WTC11 (cell line): ENCODE data around the gene PSAT1. TPM values are rescaled to one million over a fixed set of nuclear protein-coding genes. Genes with fewer than 3 reads are reported as not detected.
A peak's percentile ranks its signal among the peaks of the same experiment; 100 is the strongest.

Experiments
- ATAC-seq: fragments of 200-7000 bp; cut with Tn5 transposase; 2 replicates; pipeline ENCODE4 v1.10.0; 2021; ENCODE audit warnings: mild to moderate bottlenecking, moderate library complexity
- CTCF ChIA-PET: fragments of 300-600 bp; sonication (Branson Sonifier 250); formaldehyde crosslinking; loops from one replicate; lab custom pipeline; 2021; ENCODE audit warnings: antibody characterized with exemption; lab: Charles Lee
- POLR2A ChIA-PET: fragments of 350-600 bp; sonication (Branson Sonifier 250); formaldehyde crosslinking; loops from one replicate; lab custom pipeline; 2021; ENCODE audit warnings: antibody characterized with exemption; lab: Charles Lee
- DNase-seq: peaks from one replicate; pipeline ENCODE4 v3.0.0; 2021; ENCODE audit warnings: low spot score
- H3K27ac Mint-ChIP-seq: 2 replicates; pipeline ENCODE4 v1.8.0; 2021; ENCODE audit warnings: mixed read lengths
- H3K27me3 Mint-ChIP-seq: 2 replicates; pipeline ENCODE4 v1.8.0; 2021; ENCODE audit warnings: low read depth, mild to moderate bottlenecking, moderate library complexity, mixed read lengths
- H3K36me3 Mint-ChIP-seq: 2 replicates; pipeline ENCODE4 v1.8.0; 2021; ENCODE audit warnings: mixed read lengths
- H3K4me1 Mint-ChIP-seq: 2 replicates; pipeline ENCODE4 v1.8.0; 2022; ENCODE audit warnings: mixed read lengths
- H3K4me3 Mint-ChIP-seq: 2 replicates; pipeline ENCODE4 v1.8.0; 2021; ENCODE audit warnings: mild to moderate bottlenecking, moderate library complexity, mixed read lengths
- H3K9me3 Mint-ChIP-seq: 2 replicates; pipeline ENCODE4 v1.8.0; 2021; ENCODE audit warnings: mixed read lengths
- ATF1 ChIP-seq: sonication (generic); formaldehyde crosslinking; IDR thresholded peaks from 2 replicates; pipeline ENCODE4 v1.8.1; 2023; ENCODE audit warnings: mild to moderate bottlenecking, moderate library complexity, missing genetic modification reagents
- CDX4 ChIP-seq: fragments of 250-450 bp; sonication (Bioruptor Pico); IDR thresholded peaks from 2 replicates; pipeline ENCODE4 v1.9.0; 2021; ENCODE audit warnings: moderate library complexity, mild to moderate bottlenecking, inconsistent platforms, borderline replicate concordance
- CREB1 ChIP-seq: sonication (generic); formaldehyde crosslinking; IDR thresholded peaks from 2 replicates; pipeline ENCODE4 v1.8.0; 2023; ENCODE audit warnings: mild to moderate bottlenecking, missing genetic modification reagents
- ERG ChIP-seq: fragments of 250-450 bp; sonication (Bioruptor Pico); IDR thresholded peaks from 2 replicates; pipeline ENCODE4 v1.8.0; 2021; ENCODE audit warnings: mild to moderate bottlenecking
- GABPB1 ChIP-seq: sonication (generic); formaldehyde crosslinking; IDR thresholded peaks from 2 replicates; pipeline ENCODE4 v1.8.1; 2023; ENCODE audit warnings: mild to moderate bottlenecking, missing genetic modification reagents
- NR3C1 ChIP-seq: sonication (generic); formaldehyde crosslinking; conservative IDR thresholded peaks from 2 replicates; pipeline ENCODE4 v1.8.1; 2023; ENCODE audit warnings: low read depth, mild to moderate bottlenecking, missing genetic modification reagents
- TCF7 ChIP-seq: sonication (generic); formaldehyde crosslinking; IDR thresholded peaks from 2 replicates; pipeline ENCODE4 v1.8.0; 2022; ENCODE audit warnings: mild to moderate bottlenecking, low read depth, missing genetic modification reagents, moderate library complexity
- ZNF263 ChIP-seq: sonication (generic); formaldehyde crosslinking; IDR thresholded peaks from 2 replicates; pipeline ENCODE4 v1.8.1; 2022; ENCODE audit warnings: low read depth, mild to moderate bottlenecking, moderate library complexity, missing genetic modification reagents
- total RNA-seq: library from RNA; stranded (reverse); gene quantifications from 3 replicates; pipeline ENCODE4 v1.2.3, GENCODE V29; 2021
- TF ChIP-seq, protein P1 (sequence below): sonication (generic); formaldehyde crosslinking; IDR thresholded peaks from 2 replicates; pipeline ENCODE4 v1.8.1; 2022; ENCODE audit warnings: mild to moderate bottlenecking, missing genetic modification reagents, moderate library complexity, borderline replicate concordance
- TF ChIP-seq, protein P2 (sequence below): sonication (generic); formaldehyde crosslinking; IDR thresholded peaks from 2 replicates; pipeline ENCODE4 v1.8.0; 2022; ENCODE audit warnings: mild to moderate bottlenecking, missing genetic modification reagents
- TF ChIP-seq, protein P3 (sequence below): sonication (generic); formaldehyde crosslinking; IDR thresholded peaks from 2 replicates; pipeline ENCODE4 v1.8.1; 2023; ENCODE audit warnings: mild to moderate bottlenecking, missing genetic modification reagents
- TF ChIP-seq, protein P4 (sequence below): fragments of 200-600 bp; IDR thresholded peaks from 2 replicates; pipeline ENCODE4 v1.8.0; 2022; ENCODE audit warnings: antibody characterized with exemption
- TF ChIP-seq, protein P5 (sequence below): fragments of 250-450 bp; sonication (Bioruptor Pico); conservative IDR thresholded peaks from 2 replicates; pipeline ENCODE4 v1.9.0; 2021; ENCODE audit warnings: mild to moderate bottlenecking

PSAT1 gene
- total RNA-seq, 1 experiment from 2014 or later, result 240 TPM

DNA sequence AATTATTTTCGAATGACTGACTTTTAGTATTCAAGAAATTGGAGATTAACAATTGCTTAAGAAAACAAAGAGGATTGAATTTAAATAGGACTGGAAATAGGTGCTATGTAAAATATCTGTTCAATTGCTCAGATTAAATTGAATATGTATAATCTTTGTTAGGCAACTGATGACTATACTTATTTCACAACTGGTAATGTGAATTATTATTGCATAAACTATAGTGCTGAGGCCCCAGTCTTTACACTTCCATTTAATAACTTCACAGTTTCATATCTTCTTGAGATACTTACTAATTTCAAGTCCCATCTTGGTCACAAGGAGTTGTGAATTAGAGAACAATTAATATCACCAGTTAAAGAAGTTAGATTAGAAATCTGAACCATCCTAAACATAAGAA, 44.3 kb upstream of the PSAT1 start:
- Mint-ChIP-seq H3K4me1 (no peaks in the 10 kb centered on the region), H3K9me3 (no peaks in the 10 kb centered on the region), H3K4me3 (no peak overlapping the region), H3K36me3 (peaks cover 34% of the 10 kb centered on the region), H3K27me3 (no peaks in the 10 kb centered on the region), H3K27ac (no peak overlapping the region)
- ATAC-seq (no peak), DNase-seq (no peak)
- ChIA-PET CTCF (no interaction called here), POLR2A (no interaction called here)
- TF ChIP-seq ZNF263 (CRISPR knock-in tag), result no peak
- TF ChIP-seq, protein P1, sequence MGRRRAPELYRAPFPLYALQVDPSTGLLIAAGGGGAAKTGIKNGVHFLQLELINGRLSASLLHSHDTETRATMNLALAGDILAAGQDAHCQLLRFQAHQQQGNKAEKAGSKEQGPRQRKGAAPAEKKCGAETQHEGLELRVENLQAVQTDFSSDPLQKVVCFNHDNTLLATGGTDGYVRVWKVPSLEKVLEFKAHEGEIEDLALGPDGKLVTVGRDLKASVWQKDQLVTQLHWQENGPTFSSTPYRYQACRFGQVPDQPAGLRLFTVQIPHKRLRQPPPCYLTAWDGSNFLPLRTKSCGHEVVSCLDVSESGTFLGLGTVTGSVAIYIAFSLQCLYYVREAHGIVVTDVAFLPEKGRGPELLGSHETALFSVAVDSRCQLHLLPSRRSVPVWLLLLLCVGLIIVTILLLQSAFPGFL, result no peak
- no peak for TF ChIP-seq NR3C1 (CRISPR knock-in tag)
- TF ChIP-seq, protein P2, sequence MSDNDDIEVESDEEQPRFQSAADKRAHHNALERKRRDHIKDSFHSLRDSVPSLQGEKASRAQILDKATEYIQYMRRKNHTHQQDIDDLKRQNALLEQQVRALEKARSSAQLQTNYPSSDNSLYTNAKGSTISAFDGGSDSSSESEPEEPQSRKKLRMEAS (CRISPR knock-in tag), result no peak
- no peak for TF ChIP-seq CREB1 (CRISPR knock-in tag)

- peaks cover 34% of the 10 kb centered on the region for H3K36me3 Mint-ChIP-seq
- ChIA-PET CTCF (no interaction called here), POLR2A (no interaction called here)
- ATAC-seq, result no peak
- H3K9me3 Mint-ChIP-seq, result no peaks in the 10 kb centered on the region
- no peaks in the 10 kb centered on the region for H3K27me3 Mint-ChIP-seq
- H3K27ac Mint-ChIP-seq, result no peak overlapping the region
- H3K4me3 Mint-ChIP-seq, result no peak overlapping the region
- no peak for TF ChIP-seq ZNF263 (CRISPR knock-in tag)
- TF ChIP-seq, protein P3, sequence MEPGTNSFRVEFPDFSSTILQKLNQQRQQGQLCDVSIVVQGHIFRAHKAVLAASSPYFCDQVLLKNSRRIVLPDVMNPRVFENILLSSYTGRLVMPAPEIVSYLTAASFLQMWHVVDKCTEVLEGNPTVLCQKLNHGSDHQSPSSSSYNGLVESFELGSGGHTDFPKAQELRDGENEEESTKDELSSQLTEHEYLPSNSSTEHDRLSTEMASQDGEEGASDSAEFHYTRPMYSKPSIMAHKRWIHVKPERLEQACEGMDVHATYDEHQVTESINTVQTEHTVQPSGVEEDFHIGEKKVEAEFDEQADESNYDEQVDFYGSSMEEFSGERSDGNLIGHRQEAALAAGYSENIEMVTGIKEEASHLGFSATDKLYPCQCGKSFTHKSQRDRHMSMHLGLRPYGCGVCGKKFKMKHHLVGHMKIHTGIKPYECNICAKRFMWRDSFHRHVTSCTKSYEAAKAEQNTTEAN (CRISPR knock-in tag), result no peak
- TF ChIP-seq TCF7 (CRISPR knock-in tag), result no peak
- no peaks in the 10 kb centered on the region for H3K4me1 Mint-ChIP-seq
- no peak for DNase-seq
Observed at GRCh38 chr9:78253285-78253684, 43.6 kb upstream of the PSAT1 start.

- ChIA-PET POLR2A (no interaction called here), CTCF (no interaction called here)
- TF ChIP-seq ERG, result no peak
- TF ChIP-seq, protein P4, sequence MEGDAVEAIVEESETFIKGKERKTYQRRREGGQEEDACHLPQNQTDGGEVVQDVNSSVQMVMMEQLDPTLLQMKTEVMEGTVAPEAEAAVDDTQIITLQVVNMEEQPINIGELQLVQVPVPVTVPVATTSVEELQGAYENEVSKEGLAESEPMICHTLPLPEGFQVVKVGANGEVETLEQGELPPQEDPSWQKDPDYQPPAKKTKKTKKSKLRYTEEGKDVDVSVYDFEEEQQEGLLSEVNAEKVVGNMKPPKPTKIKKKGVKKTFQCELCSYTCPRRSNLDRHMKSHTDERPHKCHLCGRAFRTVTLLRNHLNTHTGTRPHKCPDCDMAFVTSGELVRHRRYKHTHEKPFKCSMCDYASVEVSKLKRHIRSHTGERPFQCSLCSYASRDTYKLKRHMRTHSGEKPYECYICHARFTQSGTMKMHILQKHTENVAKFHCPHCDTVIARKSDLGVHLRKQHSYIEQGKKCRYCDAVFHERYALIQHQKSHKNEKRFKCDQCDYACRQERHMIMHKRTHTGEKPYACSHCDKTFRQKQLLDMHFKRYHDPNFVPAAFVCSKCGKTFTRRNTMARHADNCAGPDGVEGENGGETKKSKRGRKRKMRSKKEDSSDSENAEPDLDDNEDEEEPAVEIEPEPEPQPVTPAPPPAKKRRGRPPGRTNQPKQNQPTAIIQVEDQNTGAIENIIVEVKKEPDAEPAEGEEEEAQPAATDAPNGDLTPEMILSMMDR, result peak; percentile 28; the same call in 1 of the 2 replicates
Observed at GRCh38 chr9:78261403-78262001, 35.4 kb upstream of the PSAT1 start.

DNA sequence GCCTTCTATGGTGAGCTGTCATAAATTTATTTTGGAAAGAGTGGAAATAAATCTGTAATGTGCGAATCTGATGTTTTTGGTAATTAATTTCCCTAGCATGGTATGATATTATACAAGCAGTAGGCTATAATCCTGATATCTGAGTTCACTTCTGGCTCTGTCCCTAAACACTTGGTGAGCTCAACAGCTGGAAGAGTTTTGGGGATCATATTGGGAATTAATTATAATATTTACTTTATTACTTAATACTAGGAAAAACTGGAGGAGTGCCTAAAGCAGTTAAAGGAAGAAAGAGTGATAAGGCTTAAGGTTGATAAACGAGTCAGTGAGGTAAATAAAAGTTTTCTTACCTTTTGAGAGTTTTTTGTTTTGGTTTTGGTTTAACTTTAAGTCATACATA, 34.3 kb upstream of the PSAT1 start:
- CTCF ChIA-PET, result no interaction called here
- POLR2A ChIA-PET, result no interaction called here
- TF ChIP-seq GABPB1 (CRISPR knock-in tag) (no peak), CDX4 (CRISPR knock-in tag) (no peak), ATF1 (CRISPR knock-in tag) (no peak)
- TF ChIP-seq, protein P2 (CRISPR knock-in tag), result no peak
- TF ChIP-seq, protein P4, result no peak
- TF ChIP-seq, protein P5, sequence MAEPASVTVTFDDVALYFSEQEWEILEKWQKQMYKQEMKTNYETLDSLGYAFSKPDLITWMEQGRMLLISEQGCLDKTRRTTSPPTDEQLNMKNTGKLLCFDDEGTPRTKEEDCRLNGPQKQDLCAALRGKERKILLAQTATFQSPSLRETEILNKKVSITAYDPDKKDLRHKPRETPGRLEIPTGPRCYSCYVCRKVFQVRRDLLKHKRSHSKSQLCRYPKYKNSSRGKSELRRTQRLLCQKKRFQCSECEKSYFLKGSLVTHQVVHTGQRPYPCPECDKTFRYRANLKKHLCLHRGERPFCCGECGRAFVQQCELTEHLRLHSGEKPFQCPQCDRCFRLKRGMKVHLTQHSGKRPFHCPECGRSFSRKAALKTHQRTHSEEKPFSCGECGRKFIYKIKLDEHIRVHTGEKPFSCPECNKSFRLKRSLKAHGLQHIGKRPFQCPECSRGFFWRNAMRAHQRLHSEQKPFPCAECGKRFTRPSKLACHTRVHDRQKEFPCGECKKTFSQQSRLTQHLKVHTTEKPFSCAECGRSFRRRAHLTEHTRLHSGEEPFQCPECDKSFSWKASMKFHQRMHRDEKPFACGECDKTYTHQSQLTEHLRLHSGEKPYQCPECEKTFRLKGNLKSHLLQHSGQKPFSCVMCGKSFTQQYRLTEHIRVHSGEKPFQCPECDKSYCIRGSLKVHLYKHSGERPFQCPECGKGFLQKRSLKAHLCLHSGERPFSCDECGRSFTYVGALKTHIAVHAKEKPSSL (CRISPR knock-in tag), result no peak

More at GRCh38 chr9:78261403-78262001, 35.4 kb upstream of the PSAT1 start:
- Mint-ChIP-seq H3K4me1 (no peaks in the 10 kb centered on the region), H3K27me3 (no peaks in the 10 kb centered on the region), H3K36me3 (peaks cover 16% of the 10 kb centered on the region), H3K27ac (no peak overlapping the region), H3K4me3 (no peak overlapping the region), H3K9me3 (no peaks in the 10 kb centered on the region)
- DNase-seq (no peak), ATAC-seq (no peak)

More for the DNA sequence above, 34.3 kb upstream of the PSAT1 start:
- H3K27me3 Mint-ChIP-seq, result no peaks in the 10 kb centered on the region
- H3K4me1 Mint-ChIP-seq, result no peaks in the 10 kb centered on the region
- H3K27ac Mint-ChIP-seq, result no peak overlapping the region
- no peaks in the 10 kb centered on the region for H3K9me3 Mint-ChIP-seq
- H3K4me3 Mint-ChIP-seq, result no peak overlapping the region
- ATAC-seq, result no peak
- no peak for DNase-seq
- H3K36me3 Mint-ChIP-seq, result peaks cover 23% of the 10 kb centered on the region
